ENCODE results near the gene MIPEP. TPM values are rescaled to one million over a fixed set of nuclear protein-coding genes. Genes with fewer than 3 reads are reported as not detected.

Gene MIPEP
- 7.3 and 7.8 TPM in 2 replicates for total RNA-seq

GRCh38 chr13:23888658-23889614 is at the start of gene MIPEP:
MIPEP (minus strand) TSS chr13:23889400; CDS start chr13:23889320, 80 bp downstream.
- no peaks in the 10 kb centered on the region for H3K9me3 Mint-ChIP-seq
- intact Hi-C loops (cut with micrococcal nuclease): loop anchor here (1.0 to 2.0 kb wide), 7 partner anchors 72 to 514 kb away; partner anchors contain the start of gene SPATA13
- peaks cover 31% of the 10 kb centered on the region for H3K4me1 Mint-ChIP-seq (ENCODE audit: low read depth)

DNA sequence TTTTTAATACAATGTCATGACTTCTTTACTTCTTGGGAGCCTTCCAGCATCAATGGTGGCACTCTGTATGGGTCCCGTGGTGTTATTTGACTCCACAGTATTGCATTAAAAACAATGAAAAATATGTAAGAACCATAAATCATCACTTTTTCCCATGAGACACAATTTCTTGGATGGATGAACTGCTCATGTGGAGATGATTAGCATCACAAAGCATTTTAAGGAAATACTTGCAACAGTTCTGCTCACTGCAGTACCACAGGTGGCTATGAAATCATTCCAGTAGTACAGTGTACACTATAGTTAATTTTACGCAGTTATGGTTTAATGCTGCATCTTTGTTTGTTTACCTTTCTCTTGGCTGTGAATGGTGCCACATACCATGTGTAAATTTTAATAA is 45.3 kb upstream of the MIPEP start:
- Mint-ChIP-seq H3K4me1 (ENCODE audit: low read depth) (no peaks in the 10 kb centered on the region), H3K27me3 (ENCODE audit: insufficient read depth) (peaks cover 62% of the 10 kb centered on the region), H3K36me3 (ENCODE audit: low read depth) (peaks cover 1% of the 10 kb centered on the region), H3K9me3 (no peaks in the 10 kb centered on the region), H3K4me3 (no peak overlapping the region), H3K27ac (no peak overlapping the region)
- no peak for DNase-seq (ENCODE audit: low spot score)
- intact Hi-C loops (cut with micrococcal nuclease): no loop called here

More at GRCh38 chr13:23888658-23889614, at the start of gene MIPEP:
- Mint-ChIP-seq H3K36me3 (ENCODE audit: low read depth) (peaks cover 6% of the 10 kb centered on the region), H3K27ac (peak within 1 kb of the TSS; percentile 90), H3K4me3 (peak within 1 kb of the TSS; percentile 89), H3K27me3 (ENCODE audit: insufficient read depth) (no peaks in the 10 kb centered on the region)
- DNase-seq (ENCODE audit: low spot score): peak; percentile 86

DNA sequence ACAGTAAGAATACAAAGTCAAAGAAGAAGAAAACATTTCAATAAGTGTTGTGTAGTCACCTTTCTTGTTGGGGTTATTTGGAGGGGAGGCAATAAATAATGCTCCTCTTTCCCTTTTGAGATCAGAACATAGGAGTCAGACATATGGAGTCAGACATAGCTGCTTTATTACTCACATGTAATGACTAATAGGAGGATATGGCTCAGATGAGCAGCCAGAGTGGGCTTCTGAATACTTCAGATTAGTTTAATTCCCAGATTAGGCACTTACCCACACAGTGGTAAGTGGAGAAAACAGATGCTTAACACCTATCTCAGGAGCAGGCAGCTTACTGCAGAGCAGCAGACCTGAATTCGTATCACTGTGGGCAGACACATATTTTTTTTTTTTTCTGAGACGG is 39.8 kb upstream of the MIPEP start:
- Mint-ChIP-seq H3K4me1 (ENCODE audit: low read depth) (no peaks in the 10 kb centered on the region), H3K36me3 (ENCODE audit: low read depth) (no peaks in the 10 kb centered on the region), H3K27ac (no peak overlapping the region), H3K27me3 (ENCODE audit: insufficient read depth) (peaks cover 50% of the 10 kb centered on the region), H3K9me3 (no peaks in the 10 kb centered on the region), H3K4me3 (no peak overlapping the region)
- intact Hi-C loops (cut with micrococcal nuclease): no loop called here
- DNase-seq (ENCODE audit: low spot score): no peak

DNA sequence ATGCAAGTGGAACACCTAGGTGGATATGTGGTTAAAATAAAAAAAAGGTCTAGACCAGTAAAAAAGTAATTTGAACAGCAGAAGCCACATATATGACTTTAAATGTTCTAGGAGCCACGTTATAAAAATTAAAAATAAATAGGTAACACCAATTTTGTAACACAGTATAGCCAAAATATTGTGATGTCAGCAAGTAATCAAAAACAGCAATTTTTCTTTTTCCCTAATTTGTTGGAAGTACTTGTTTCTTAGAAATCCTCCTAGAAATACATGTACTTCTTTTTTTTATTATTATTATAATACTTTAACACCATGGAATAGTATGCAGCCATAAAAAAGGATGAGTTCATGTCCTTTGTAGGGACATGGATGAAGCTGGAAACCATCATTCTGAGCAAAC is 33.8 kb upstream of the MIPEP start:
- Mint-ChIP-seq H3K27ac (no peak overlapping the region), H3K36me3 (ENCODE audit: low read depth) (peaks cover 4% of the 10 kb centered on the region), H3K27me3 (ENCODE audit: insufficient read depth) (peaks cover 36% of the 10 kb centered on the region), H3K9me3 (no peaks in the 10 kb centered on the region), H3K4me1 (ENCODE audit: low read depth) (peaks cover 9% of the 10 kb centered on the region), H3K4me3 (no peak overlapping the region)
- intact Hi-C loops (cut with micrococcal nuclease): loop anchor here (5.0 kb wide), 2 partner anchors 54 to 74 kb away; no protein-coding TSS in a partner anchor
- no peak for DNase-seq (ENCODE audit: low spot score)

DNA sequence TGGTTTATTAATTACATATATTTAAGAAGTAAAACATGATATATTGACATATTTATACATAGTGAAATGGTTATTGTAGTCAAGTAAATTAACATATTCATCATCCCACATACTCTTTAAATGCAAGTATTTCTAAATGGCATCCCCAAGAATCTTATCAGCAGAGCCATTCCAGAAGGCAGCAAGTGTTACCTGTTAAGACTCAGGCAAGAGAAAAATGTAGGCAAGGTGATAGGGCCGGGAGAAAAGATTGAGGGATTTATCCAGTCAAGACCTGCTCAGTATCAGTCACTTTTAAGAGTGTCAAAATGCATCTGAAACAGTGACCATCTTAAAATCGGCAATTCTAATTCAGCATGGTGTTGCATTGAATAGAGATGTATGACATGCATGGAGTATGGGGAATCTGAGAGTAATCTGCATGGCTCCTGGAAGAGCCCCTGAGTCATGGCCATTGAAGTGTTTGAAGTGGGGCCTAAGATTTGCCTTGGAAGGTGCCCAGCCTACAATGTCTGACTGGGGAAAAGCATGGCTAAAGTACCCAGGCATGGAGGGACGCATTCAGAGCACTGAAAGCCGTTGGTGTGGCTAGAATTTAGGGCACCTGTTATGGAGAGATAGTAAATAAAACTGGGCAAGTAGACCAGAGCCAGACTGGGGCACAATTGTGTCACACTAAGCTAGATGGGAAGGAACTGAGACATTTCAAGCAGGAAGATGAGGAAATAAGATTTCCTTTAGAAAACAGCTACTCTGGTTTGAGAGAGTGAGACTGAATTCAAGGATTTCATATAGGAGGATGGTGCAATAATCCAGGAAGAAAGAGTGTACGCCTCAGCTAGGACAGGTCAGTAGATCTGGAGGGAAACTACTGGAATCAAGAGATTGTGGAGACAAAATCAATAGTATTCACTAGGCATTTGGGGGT is 33.1 kb upstream of the MIPEP start:
- Mint-ChIP-seq H3K4me3 (no peak overlapping the region), H3K9me3 (no peaks in the 10 kb centered on the region), H3K27me3 (ENCODE audit: insufficient read depth) (peaks cover 43% of the 10 kb centered on the region), H3K27ac (no peak overlapping the region), H3K36me3 (ENCODE audit: low read depth) (peaks cover 4% of the 10 kb centered on the region), H3K4me1 (ENCODE audit: low read depth) (peaks cover 9% of the 10 kb centered on the region)
- intact Hi-C loops (cut with micrococcal nuclease): loop anchor here (5.0 kb wide), 2 partner anchors 55 to 75 kb away; no protein-coding TSS in a partner anchor
- DNase-seq (ENCODE audit: low spot score): no peak

DNA sequence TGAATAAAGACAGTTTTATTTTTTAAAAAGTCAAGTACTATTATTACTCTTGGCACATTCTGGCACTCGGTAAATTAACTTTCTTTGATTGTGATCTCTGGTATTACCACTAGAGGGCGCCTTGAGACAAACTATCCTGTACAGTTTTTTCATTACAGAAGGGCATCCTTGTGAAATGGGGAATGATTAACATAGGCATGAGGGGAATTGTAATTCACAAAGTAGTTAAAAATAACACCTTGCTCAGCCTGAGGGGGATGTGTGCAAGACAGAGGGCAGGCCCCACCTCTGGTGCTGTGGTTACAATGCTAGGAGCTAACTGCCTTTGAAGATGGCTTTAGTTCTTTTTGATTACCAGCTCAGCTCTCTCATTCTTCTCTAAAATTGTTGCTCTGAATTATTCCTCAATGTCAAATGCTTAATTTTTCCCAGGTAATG is 32.3 kb upstream of the MIPEP start:
- Mint-ChIP-seq H3K9me3 (no peaks in the 10 kb centered on the region), H3K27me3 (ENCODE audit: insufficient read depth) (peaks cover 39% of the 10 kb centered on the region), H3K36me3 (ENCODE audit: low read depth) (peaks cover 4% of the 10 kb centered on the region), H3K4me3 (no peak overlapping the region), H3K4me1 (ENCODE audit: low read depth) (peaks cover 9% of the 10 kb centered on the region), H3K27ac (no peak overlapping the region)
- intact Hi-C loops (cut with micrococcal nuclease): loop anchor here (1.0 to 5.0 kb wide), 7 partner anchors 39 to 307 kb away; no protein-coding TSS in a partner anchor
- DNase-seq (ENCODE audit: low spot score): peak; percentile 24

DNA sequence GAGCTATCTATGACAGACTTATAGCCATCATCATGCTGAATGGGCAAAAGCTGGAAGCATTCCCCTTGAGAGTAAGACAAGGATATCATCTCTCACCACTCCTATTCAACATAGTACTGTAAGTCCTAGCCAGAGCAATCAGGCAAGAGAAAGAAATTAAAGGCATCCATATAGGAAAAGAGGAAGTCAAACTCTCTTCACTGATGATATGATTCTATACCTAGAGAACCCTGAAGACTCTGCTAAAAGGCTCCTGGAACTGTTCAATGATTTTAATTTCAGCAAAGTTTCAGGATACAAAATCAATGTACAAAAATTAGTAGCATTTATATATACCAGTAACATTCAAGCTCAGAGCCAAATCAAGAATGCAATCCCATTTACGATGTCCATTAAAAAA is 29.8 kb upstream of the MIPEP start:
- Mint-ChIP-seq H3K27me3 (ENCODE audit: insufficient read depth) (peaks cover 41% of the 10 kb centered on the region), H3K9me3 (no peaks in the 10 kb centered on the region), H3K4me3 (no peak overlapping the region), H3K36me3 (ENCODE audit: low read depth) (peaks cover 4% of the 10 kb centered on the region), H3K4me1 (ENCODE audit: low read depth) (peaks cover 9% of the 10 kb centered on the region), H3K27ac (no peak overlapping the region)
- no peak for DNase-seq (ENCODE audit: low spot score)
- intact Hi-C loops (cut with micrococcal nuclease): no loop called here

- Mint-ChIP-seq H3K27me3 (ENCODE audit: insufficient read depth) (peaks cover 42% of the 10 kb centered on the region), H3K36me3 (ENCODE audit: low read depth) (peaks cover 4% of the 10 kb centered on the region)
- intact Hi-C loops (cut with micrococcal nuclease): no loop called here
These were observed 29.0 kb upstream of the MIPEP start for GRCh38 chr13:23918208-23918607.

DNA sequence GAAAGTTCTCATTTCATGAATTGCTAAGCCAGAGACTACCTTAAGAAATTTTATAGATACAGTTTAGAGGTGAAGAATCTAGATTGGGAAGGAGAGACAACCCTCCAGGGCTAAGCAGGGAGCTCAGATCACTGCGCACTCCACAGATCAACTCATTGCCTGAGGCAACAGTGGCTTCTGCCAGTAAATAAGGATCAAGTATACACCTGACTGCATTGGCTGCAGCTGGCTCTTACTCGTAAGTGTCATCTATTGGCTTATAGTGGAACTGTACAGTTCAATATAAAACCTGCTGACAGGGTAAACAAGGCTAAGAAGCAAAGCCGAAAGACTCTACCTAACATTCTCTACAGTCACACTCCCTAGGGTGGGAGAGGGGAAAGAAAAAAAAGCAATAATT is 26.1 kb upstream of the MIPEP start:
- DNase-seq (ENCODE audit: low spot score): no peak
- Mint-ChIP-seq H3K4me1 (ENCODE audit: low read depth) (peaks cover 11% of the 10 kb centered on the region), H3K27ac (no peak overlapping the region), H3K4me3 (no peak overlapping the region), H3K36me3 (ENCODE audit: low read depth) (no peaks in the 10 kb centered on the region), H3K27me3 (ENCODE audit: insufficient read depth) (peaks cover 37% of the 10 kb centered on the region), H3K9me3 (no peaks in the 10 kb centered on the region)
- intact Hi-C loops (cut with micrococcal nuclease): no loop called here

More at GRCh38 chr13:23918208-23918607, 29.0 kb upstream of the MIPEP start:
- H3K9me3 Mint-ChIP-seq: no peaks in the 10 kb centered on the region
- no peak overlapping the region for H3K27ac Mint-ChIP-seq
- no peak for DNase-seq (ENCODE audit: low spot score)
- no peak overlapping the region for H3K4me3 Mint-ChIP-seq
- H3K4me1 Mint-ChIP-seq (ENCODE audit: low read depth): peaks cover 9% of the 10 kb centered on the region

- H3K27me3 Mint-ChIP-seq (ENCODE audit: insufficient read depth): peaks cover 24% of the 10 kb centered on the region
- H3K27ac Mint-ChIP-seq: no peak overlapping the region
- H3K4me3 Mint-ChIP-seq: no peak overlapping the region
- H3K4me1 Mint-ChIP-seq (ENCODE audit: low read depth): peaks cover 11% of the 10 kb centered on the region
- H3K36me3 Mint-ChIP-seq (ENCODE audit: low read depth): no peaks in the 10 kb centered on the region
- H3K9me3 Mint-ChIP-seq: no peaks in the 10 kb centered on the region
- no peak for DNase-seq (ENCODE audit: low spot score)
- intact Hi-C loops (cut with micrococcal nuclease): no loop called here
These were observed 23.3 kb upstream of the MIPEP start for GRCh38 chr13:23912469-23912868.

GRCh38 chr13:23909606-23910005 is 20.4 kb upstream of the MIPEP start:
- no peak for DNase-seq (ENCODE audit: low spot score)
- no peak overlapping the region for H3K4me3 Mint-ChIP-seq
- peaks cover 23% of the 10 kb centered on the region for H3K27me3 Mint-ChIP-seq (ENCODE audit: insufficient read depth)
- H3K36me3 Mint-ChIP-seq (ENCODE audit: low read depth): no peaks in the 10 kb centered on the region
- H3K27ac Mint-ChIP-seq: no peak overlapping the region
- peaks cover 11% of the 10 kb centered on the region for H3K4me1 Mint-ChIP-seq (ENCODE audit: low read depth)
- intact Hi-C loops (cut with micrococcal nuclease): no loop called here
- H3K9me3 Mint-ChIP-seq: no peaks in the 10 kb centered on the region

- Mint-ChIP-seq H3K27ac (no peak overlapping the region), H3K4me1 (ENCODE audit: low read depth) (no peaks in the 10 kb centered on the region), H3K27me3 (ENCODE audit: insufficient read depth) (peaks cover 52% of the 10 kb centered on the region), H3K36me3 (ENCODE audit: low read depth) (no peaks in the 10 kb centered on the region), H3K4me3 (no peak overlapping the region), H3K9me3 (no peaks in the 10 kb centered on the region)
- intact Hi-C loops (cut with micrococcal nuclease): no loop called here
- DNase-seq (ENCODE audit: low spot score): no peak
These were observed 16.6 kb upstream of the MIPEP start for GRCh38 chr13:23905766-23906165.
